ENCODE results near the gene PEAR1.

Gene PEAR1

DNA sequence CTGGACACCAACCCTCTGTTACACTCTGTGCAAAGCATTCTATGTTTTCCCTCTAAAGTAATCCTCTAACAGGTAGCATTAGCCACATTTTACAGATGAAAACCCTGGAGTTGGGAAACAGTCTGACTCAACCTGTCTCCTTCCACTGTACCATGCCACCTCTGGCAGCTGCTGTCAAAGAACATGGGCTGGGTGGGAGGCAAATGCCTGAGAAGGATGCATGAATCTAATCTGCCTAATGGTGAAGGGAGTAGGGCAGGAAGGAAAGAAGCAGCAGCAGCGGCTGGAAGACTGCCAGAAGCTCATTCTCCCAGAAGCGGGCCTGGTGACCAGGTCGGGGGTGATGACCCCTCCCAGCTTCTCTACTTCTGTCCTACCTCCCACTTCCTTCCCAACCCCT, 48.7 kb downstream of the PEAR1 start:
- no peak for DNase-seq

DNA sequence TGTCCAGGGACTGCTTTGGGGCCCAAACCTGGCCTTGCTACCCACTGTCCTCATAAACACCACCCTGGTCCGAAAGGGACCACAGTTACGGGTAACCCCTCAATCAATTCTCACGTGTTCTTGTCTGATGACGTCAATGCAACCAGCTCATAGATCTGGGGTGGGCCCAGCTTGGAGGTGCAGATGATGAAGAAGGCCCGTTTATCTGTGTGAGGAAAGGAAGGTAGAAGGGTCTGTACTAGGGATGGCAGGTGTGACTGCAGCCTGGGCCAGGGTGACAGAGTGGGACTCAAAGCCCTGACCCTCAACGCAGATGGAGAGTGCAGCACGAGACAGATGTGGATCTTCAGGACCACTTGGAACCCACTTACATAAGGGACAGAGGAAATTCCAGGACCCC, 49.1 kb downstream of the PEAR1 start:
- no peak for DNase-seq

GRCh38 chr1:156943756-156944155, 50.2 kb downstream of the PEAR1 start:
- no peak for DNase-seq

GRCh38 chr1:156944268-156944667, 50.8 kb downstream of the PEAR1 start:
- no peak for DNase-seq

DNA sequence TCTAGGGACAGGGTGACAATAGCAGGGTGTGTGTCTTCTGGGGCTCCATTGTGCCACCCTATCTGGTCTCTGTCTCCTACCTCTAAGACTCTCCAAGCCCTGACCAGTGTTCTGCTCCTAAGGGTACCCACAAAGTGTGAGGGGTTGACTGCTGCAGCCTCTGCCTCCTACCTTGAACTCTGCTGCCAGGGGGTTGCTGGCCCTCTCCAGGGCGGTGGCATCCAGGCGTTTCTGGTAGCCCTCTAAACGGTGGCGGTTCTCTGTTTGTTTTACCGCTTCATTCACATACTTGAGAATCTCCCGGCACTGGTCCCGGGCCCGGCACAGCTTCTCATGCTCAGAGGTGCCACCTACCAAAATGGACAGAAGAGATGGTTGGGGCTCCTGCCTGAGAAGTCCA, 51.3 kb downstream of the PEAR1 start:
- no peak for DNase-seq

GRCh38 chr1:156945881-156946661, 52.6 kb downstream of the PEAR1 start:
- DNase-seq, result no peak

DNA sequence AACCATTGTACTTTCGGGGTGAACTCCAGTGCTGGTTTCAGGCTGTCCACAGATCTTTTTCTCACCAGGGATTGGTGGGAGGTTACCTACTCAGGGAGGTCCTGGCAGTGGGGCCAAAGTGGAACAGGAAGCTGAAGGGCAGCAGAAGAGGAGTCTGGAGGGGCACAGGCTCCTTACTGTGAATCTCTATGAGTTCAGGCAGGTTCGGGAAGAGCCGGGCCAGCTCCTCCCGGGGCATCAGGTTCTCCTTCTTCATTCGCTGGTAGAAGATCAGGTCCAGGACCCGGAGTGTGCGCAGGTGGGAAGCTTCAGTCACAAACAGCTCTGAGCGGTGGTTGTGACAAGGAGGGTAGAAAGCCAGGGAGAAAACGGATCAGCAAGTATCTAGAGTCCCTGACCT, 53.6 kb downstream of the PEAR1 start:
- DNase-seq, result no peak

GRCh38 chr1:156947818-156948525, 54.5 kb downstream of the PEAR1 start:
- no peak for DNase-seq

DNA sequence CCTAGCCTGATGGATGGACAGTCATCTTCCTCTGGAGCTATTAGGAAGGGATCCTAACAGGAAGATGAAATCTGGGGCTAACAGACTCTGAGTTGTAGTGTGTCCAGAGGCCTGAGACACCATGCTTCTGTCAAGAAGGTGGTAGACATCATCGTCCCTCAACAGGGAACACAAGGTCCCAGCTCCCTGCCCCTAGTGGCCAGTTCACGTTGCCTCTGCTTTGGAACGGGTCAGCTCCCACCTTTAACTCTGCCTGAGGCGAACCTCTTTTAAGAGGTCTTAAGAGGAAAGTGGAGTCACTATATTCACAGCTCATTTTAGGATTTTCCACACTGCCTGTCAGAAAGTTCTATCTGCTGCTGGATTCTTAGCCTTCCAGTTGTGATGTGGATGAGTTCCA, 55.2 kb downstream of the PEAR1 start:
- DNase-seq, result peak in 1 of 2 experiments; percentile 31

- DNase-seq, result no peak
Measured at GRCh38 chr1:156949127-156949526, 55.6 kb downstream of the PEAR1 start.

- no peak for DNase-seq
Measured at GRCh38 chr1:156951371-156951770, 57.9 kb downstream of the PEAR1 start.

DNA sequence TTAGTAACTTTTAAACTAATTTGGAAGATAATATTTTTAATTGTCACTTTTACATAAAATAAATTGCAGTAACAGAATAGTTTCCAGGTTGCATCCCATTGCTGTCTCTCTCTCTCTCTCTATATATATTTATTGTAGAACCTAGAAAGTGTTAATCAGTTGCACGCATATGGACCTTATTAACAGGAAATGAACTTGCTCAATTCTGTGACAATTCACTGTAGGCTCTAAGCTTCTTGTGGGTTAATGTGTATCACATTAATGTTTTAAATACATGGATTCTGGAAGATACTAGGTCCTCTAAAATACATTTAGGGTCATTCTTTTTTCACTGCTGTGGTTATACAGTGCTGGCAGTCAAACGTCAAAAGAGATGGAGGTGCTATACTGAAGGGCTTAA, 60.1 kb downstream of the PEAR1 start:
- DNase-seq, result no peak

- no peak for DNase-seq
Measured at GRCh38 chr1:156956333-156956732, 62.8 kb downstream of the PEAR1 start.

DNA sequence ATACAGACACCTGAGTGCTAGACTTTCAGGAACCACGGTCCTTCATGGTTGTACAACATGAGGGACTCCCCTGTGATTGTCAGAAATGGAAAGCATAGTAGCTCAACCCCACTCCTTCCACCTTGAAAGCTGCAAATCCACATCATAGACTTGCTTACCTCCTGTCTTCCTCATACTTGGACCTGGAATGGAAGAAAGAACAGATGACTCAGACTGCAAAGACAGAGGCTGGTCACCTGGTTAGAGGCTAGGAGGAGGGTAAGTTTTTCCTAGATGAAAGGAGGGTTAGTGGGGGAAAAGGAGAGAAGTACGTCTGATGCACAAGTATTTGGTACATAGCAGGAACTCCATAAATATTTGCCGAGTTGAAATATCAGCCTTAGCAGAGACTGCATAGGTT, 64.1 kb downstream of the PEAR1 start:
- DNase-seq, result no peak

- DNase-seq, result no peak
Measured at GRCh38 chr1:156958247-156958714, 64.8 kb downstream of the PEAR1 start.

- DNase-seq, result no peak
Measured at GRCh38 chr1:156959414-156959813, 65.9 kb downstream of the PEAR1 start.

- DNase-seq, result no peak
Measured at GRCh38 chr1:156959925-156960324, 66.4 kb downstream of the PEAR1 start.

DNA sequence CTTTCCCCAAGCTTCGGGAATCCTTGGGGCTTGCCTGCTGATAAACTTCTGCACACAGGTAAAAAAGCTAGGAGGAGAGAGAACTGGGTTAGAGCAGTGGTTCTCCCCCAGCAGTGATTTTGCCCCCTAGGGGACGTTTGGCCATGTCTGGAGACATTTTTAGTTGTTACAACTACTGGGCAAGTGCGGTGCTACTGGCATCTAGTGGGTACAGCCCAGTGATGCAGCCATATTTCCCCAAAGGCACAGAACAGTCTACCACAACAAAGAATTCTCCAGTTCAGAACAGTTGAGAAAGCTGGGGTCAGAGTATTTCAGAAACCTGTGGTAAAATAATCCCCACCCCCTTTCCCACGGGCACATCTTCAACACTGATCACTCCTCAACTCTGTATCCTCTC, 68.2 kb downstream of the PEAR1 start:
- peak in 1 of 2 experiments; percentile 26 for DNase-seq

- no peak for DNase-seq
Measured at GRCh38 chr1:156963621-156964020, 70.1 kb downstream of the PEAR1 start.

- DNase-seq, result no peak
Measured at GRCh38 chr1:156964441-156964840, 70.9 kb downstream of the PEAR1 start.
